GM06990 (cell line): ENCODE measurements around the gene SLC6A12.

Experiments used
- DNase-seq: peaks from one replicate; pipeline ENCODE4 v3.0.0-alpha.2; 2011; ENCODE audit not compliant: insufficient read length; ENCODE audit errors: extremely low read depth
- H3K27me3 ChIP-seq: replicated peaks from 2 replicates; pipeline ENCODE4 v1.6.0; 2011; ENCODE audit warnings: low read length; ENCODE audit not compliant: control insufficient read depth, insufficient read depth
- H3K36me3 ChIP-seq: 2 replicates; pipeline ENCODE4 v1.5.1; 2011; ENCODE audit warnings: low read length; ENCODE audit not compliant: control insufficient read depth, insufficient read depth
- H3K4me3 ChIP-seq: replicated peaks from 2 replicates; pipeline ENCODE4 v1.5.1; 2011; ENCODE audit warnings: low read depth, mild to moderate bottlenecking, control low read depth, low read length
- CTCF ChIP-seq: IDR thresholded peaks from 2 replicates; pipeline ENCODE4 v1.5.1; 2011; ENCODE audit warnings: low read length, control low read depth, mild to moderate bottlenecking, inconsistent platforms; ENCODE audit not compliant: insufficient read depth, poor library complexity, severe bottlenecking

Gene SLC6A12

GRCh38 chr12:153080-153746, 60.7 kb downstream of the SLC6A12 start:
- peak; percentile 96 for TF ChIP-seq CTCF
- peak; percentile 59 for DNase-seq
- H3K4me3 ChIP-seq = no peak overlapping the region
- peaks cover 2% of the 10 kb centered on the region; the same call in 1 of the 2 replicates for H3K27me3 ChIP-seq
- no peaks in the 10 kb centered on the region for H3K36me3 ChIP-seq

GRCh38 chr12:152440-152839, 61.5 kb downstream of the SLC6A12 start:
- peaks cover 2% of the 10 kb centered on the region; the same call in 1 of the 2 replicates for H3K27me3 ChIP-seq
- H3K36me3 ChIP-seq = no peaks in the 10 kb centered on the region
- no peak overlapping the region for H3K4me3 ChIP-seq
- DNase-seq = no peak
- TF ChIP-seq CTCF = no peak

- no peak for TF ChIP-seq CTCF
- DNase-seq = no peak
- Histone ChIP-seq H3K4me3 (no peak overlapping the region), H3K27me3 (peaks cover 2% of the 10 kb centered on the region; the same call in 1 of the 2 replicates), H3K36me3 (no peaks in the 10 kb centered on the region)
Measured at GRCh38 chr12:151579-151978, 62.4 kb downstream of the SLC6A12 start.

- DNase-seq = no peak
- no peaks in the 10 kb centered on the region for H3K36me3 ChIP-seq
- peaks cover 2% of the 10 kb centered on the region; the same call in 1 of the 2 replicates for H3K27me3 ChIP-seq
- no peak overlapping the region for H3K4me3 ChIP-seq
- TF ChIP-seq CTCF = no peak
Measured at GRCh38 chr12:148676-149416, 65.1 kb downstream of the SLC6A12 start.

GRCh38 chr12:147242-147641, 66.7 kb downstream of the SLC6A12 start:
- no peaks in the 10 kb centered on the region for H3K36me3 ChIP-seq
- TF ChIP-seq CTCF = no peak

More at GRCh38 chr12:147242-147641, 66.7 kb downstream of the SLC6A12 start:
- Histone ChIP-seq H3K27me3 (peaks cover 2% of the 10 kb centered on the region; the same call in 1 of the 2 replicates), H3K4me3 (no peak overlapping the region)
- DNase-seq = no peak
